T-helper 2 cell treated with Interferon-gamma antibody and Interleukin-4, amounts not matched to agents 100 ng/mL and 5 ng/mL, for 36 hours (primary cell): ENCODE data around the gene SH2D1B. TPM values are rescaled to one million over a fixed set of nuclear protein-coding genes. Genes with fewer than 3 reads are reported as not detected.

Experiments used
- intact Hi-C: fragments of 100-400 bp; cut with micrococcal nuclease; formaldehyde crosslinking; loops from one replicate; pipeline ENCODE4 v1.15.1; 2023
- total RNA-seq: library from RNA; stranded (reverse); gene quantifications from 2 replicates; pipeline ENCODE4 v1.2.3, GENCODE V29; 2022

The SH2D1B gene
- total RNA-seq, 1 donor from 2014 or later = not detected

DNA sequence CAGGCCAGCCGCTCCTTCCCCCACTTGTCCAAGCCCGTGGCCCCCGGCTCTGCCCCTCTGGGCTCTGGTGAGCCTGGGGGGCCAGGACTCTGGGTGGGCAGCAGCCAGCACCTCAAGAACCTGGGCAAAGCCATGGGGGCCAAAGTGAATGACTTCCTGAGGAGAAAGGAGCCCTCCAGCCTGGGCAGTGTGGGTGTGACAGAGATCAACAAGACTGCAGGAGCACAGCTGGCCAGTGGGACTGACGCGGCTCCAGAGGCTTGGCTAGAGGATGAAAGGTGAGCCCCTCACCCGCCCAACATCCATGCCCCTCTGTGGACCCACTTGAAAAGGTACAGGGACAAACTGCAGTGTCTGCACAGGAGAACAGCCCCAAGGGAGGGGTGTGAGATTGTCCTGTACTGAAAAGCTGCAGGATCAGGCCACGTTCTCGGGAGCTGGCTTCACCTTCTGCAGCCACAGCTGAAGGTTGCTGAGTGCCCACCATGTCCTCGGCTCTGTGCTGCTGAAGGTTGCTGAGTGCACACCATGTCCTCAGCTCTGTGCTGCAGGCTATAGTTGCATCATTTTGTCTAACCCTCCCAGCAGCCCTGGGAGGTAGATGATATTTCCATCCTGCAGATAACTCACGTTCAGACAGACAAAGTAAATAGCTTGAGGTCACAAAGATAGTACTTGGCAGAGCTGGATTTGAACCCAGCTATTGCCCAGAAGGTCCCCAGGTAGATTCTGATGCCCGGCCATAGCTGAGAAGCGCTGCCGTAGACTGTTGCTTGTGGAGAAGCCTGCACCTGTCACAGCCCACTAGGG lies 29.8 kb downstream of the SH2D1B start:
- intact Hi-C loops = no loop called here

DNA sequence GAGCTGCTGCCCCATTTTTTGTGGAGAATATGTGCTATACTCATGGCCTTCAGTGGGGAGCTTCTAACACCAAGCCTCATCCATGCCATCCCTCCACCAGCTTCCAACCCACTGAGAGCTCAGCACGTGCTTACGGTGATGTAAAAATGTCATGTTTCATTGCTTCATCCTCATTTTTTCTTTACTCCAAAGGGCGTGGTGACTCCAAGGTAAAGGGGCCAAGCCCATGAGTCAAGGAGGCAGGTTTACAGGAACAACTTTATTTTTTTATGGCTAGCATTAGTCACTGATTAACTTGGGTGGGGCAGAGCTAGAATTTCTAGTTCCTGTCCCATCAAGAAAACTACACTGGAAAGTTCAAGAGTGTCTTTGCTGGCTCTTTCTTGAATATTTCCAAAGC lies 30.6 kb downstream of the SH2D1B start, which contains the start of gene C1orf226:
C1orf226 (plus strand) TSS at position 346 of the 400 bp plus-strand sequence. CDS start 174 bp downstream, outside the sequence.
- intact Hi-C loops = no loop called here

DNA sequence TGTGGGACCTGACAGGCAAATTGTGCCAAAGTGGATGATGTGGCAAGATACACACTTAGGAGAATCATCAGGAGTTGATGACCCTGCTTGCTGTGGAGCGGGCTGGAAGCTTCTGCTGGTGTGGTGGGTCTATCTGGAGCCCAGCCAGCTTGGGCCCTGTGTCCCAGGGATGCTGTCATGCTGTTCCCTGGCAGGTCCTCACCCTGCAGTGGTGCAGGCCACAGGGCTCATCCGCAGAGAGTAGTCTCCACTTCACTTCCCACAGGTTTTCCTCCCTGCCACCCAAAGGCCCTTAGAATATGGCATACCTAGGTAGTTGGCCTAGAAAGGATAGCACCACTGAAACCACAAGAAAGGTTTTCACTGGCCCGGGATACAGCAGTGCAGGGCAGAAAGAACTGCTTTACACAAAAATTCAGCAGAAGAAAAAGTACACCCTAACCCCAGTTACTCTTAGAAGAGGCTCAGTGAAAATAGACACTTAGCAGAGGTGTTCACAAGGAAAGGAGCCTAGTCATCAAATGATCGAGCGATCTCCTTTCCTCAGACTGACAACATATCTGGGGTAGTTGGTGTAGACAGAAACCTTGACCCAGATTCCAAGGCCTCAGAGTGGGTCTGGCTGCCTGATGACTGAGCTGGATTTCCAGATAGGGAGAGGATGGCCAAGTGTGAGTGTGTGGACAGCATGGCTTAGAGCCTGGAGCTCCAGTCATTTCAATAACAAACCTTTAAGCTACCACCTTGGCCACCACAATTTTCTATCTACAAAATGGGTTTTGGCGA lies 31.7 kb downstream of the SH2D1B start:
- intact Hi-C loops = no loop called here

DNA sequence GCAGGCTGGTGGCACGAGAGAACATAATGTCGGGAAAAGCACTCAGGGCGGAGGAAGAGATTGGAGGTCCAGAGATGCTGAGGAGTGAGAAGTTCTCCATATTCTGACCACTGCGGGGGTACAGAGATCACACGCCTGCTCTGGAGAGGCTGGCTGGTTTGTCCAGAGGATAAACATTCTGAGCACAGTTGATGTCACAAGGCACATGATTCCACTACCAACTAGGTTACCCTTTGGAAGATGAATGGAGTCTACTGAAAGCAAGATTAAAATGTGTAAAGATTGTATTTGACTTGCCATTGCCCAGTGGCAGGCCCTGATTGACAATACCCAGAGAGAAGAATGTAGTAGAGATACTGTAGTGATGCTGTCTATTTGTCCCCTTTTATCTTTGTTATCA lies 35.2 kb downstream of the SH2D1B start, which contains the start of gene SPATA46:
SPATA46 (minus strand) TSS at position 164 of the 400 bp plus-strand sequence; CDS start at position 100, 64 bp downstream.
- intact Hi-C loops = no loop called here

DNA sequence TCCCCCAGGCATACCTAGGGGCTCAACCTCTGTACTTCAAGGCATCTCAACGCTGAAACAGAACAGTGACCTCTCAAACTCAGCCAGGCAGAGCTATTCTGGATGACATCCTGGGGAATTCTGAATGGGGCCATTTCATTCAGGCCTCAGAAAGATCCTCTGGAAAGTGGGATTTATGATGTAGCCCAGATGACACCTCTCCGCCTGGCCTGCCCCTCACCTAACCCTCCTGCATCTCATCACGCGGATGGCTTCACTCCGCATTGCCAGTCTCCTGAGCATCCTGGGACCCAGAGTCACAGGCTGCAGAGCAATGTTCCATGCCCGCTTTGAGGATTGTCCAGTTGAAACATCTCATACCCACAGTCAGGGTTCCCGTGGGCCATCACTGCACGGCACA lies 36.5 kb downstream of the SH2D1B start:
- intact Hi-C loops = no loop called here

DNA sequence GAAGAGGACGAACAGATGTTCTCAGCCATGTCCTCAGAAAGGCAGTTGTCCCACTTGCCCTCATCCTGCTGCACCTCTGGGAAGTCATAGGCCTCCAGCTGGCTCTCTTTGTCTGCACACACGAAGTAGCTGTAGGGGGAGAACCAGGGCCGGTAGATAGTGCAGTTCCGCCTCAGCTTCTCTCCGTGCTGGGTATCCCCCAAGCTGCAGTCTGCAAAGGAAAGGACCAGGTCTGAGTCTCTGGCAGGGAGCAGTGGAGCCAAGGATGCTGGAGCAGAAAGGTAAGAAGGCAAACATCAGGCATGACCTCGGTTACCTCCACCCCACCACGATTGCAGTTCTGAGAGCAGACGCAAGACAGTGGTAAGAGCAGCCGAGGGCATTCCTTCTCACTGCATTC lies 37.5 kb downstream of the SH2D1B start:
- intact Hi-C loops = no loop called here

DNA sequence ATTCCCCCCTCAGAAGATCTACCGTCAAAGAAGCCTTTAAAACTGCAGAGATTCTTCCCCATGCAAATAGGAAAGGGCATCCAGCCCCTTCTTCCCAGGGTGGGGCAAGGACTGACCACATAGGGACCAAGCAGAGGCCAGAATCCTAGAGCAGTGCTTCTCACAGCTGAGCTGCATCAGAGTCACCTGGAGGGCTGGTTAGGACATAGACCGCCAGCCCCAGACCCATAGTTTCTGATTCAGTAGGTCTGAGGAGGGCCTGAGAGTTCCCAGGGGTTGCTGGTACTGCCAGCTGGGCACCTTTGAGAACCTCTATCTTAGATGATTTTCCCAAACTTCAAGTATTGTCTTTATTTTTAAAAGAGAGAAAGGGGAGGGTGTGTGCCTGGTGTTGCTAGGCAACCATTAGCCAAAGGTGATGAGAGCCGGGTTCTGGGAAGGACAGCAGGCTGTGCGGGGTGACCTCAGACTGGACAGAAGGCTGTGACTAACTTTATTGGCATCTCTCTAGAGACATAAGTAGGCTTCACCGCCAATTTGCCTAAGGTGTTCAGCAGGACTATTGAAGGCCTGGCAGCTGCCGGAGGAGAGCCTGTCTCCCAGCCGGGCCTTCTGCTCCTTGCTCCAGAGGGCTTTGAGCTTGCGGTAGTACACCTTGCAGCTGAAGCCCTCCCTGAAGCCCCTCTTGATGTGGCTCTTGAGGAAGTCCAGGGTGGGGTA lies 38.2 kb downstream of the SH2D1B start:
- intact Hi-C loops = no loop called here

DNA sequence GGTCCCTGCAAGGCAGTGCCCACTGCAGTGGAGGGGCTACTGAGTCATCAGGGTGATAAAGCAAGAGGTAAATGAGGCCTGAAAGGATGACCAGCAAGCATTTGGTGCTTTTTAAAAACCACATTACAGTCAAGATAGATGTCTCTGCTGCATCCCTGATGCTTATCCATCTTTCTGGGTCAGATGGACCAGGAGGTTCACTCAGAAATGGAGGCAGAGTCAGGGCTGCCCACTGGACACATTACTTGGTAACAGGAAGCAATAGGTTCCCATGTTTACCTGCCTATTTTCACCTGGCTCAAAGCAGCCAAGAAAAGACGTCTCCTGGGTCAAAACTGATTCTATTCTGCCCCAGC lies 38.9 kb downstream of the SH2D1B start:
- intact Hi-C loops = no loop called here

DNA sequence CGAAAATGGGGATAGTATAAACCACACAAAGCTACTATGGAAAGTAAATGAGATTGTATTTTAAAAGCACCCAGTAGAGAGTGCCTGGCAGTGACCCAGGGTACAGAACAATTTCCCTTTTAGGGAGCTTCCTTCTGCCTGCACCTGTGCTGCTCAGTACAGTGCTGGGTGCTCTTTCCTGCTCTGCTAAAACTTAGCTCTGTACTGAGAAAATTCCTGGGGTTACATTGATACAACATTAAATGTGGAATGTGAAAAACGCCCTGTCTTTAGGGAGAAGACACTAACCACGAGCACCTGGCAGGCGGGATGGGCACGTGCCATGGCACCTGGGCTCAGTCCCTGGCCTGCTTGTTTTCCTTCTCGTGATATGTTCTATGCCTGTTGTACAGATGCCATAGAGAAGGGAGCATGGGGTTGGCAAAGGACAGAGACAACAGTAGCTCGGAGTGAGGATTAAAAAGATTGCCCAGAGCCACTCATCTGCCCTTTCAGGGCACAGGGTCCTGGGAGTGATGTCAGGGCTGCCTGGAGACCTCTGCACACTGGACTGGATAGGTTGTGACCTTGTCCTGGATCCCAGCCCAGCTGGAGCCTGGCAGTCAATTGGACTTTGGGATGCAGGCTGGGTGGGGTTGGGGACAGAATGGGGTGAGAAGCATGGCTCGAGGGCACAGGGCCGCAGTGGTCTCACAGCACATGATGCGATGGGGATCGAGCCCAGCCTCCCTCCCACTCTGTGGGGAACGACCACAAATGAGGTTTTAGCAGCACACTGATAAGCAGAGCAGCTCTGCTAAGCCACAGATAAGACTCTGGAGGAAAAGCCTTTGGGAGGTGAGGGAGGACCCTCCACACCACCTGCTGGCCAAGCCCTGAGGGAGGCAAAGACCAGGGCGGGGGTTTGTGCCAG lies 39.5 kb downstream of the SH2D1B start:
- intact Hi-C loops = no loop called here

DNA sequence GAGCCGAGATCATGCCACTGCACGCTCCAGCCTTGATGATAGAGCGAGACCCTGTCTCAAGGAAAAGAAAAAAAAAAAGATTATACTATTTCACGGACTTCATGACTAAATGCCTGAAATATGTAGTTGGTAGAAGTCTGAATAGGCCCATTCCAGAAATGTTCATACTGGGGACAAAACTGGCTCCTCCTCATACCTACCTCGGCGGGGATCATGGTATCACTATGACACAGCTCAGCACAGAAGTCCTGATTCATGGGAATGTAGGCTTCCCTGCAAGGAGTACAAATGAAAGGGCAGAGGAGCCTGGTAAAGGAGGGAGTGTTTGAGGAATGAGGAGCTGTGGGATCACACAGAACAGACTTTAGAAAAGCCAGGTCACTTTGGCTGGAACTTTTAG lies 40.3 kb downstream of the SH2D1B start:
- intact Hi-C loops = no loop called here

DNA sequence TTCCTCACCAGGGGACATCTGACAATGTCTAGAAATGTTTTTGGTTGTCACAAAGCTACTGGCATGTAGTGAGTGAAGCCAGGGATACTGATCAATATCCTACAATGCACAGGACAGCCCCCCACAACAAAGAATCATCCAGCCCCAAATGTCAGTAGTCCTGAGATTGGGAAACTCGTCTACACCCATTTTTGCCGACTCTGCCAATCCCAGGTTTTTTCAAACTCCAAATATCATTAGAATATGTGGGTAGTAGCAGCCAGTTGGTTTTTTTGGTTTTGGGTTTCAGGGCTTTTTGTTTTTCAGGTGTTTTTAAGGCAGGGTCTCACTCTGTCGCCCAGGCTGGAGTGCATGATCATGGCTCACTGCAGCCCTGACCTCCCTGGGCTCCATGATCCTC lies 41.2 kb downstream of the SH2D1B start:
- intact Hi-C loops = no loop called here

DNA sequence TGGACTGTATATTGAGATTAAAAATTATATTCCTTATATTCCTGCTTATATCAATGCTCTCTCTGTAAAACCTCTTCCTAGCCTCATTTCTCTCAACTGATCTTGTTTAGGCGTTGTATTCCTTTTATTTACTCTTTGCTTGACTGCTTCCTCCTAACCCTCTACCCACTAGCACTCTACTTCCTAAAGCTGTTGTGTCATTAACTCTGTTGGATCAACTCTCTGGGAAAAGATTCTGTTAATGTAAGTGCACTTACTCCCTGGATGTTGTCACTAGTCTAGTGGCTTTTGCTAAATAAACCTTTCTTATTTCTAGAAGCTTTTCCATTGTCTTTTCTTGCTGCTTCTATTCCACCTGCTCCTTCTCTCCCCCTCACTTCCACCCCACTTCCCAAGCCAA lies 41.8 kb downstream of the SH2D1B start:
- intact Hi-C loops = no loop called here

DNA sequence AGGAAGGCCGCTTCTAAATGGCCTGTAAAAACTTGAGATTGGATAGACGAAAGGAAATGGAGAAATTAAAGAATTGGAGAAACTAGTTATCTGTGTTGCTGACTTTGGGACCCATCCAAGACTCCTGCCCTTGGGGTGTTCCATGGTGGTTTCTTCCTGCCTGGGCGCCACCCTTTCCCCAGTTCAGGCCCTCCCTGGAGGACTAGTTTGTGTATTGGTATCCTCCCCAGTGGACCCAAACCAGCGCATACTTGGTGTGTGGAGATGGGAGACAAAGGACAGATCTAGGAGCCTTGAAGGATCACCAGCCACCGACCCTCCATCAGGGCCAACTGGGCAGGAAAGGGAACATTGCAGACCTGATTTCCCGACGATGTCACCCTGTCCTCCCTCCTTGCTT lies 42.4 kb downstream of the SH2D1B start:
- intact Hi-C loops = no loop called here

DNA sequence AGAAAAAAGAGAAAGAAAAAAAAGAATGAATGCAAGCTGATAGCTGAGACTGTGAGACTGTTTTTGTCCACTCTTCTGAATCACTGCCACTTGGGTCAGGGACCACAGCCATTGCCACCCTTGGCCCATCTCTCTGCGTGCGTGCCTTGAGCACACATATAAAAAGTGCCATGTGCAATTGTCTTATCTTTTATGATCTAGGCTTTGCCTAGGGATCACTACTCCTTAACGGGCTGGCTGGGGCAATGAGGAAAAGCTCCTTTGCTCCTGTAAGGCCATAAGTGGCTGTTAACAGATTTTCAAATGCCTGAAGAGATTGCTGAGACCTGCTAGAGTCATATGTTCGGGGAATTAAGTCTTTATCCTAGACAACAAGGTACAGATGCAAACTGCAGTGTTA lies 43.5 kb downstream of the SH2D1B start:
- intact Hi-C loops = no loop called here

DNA sequence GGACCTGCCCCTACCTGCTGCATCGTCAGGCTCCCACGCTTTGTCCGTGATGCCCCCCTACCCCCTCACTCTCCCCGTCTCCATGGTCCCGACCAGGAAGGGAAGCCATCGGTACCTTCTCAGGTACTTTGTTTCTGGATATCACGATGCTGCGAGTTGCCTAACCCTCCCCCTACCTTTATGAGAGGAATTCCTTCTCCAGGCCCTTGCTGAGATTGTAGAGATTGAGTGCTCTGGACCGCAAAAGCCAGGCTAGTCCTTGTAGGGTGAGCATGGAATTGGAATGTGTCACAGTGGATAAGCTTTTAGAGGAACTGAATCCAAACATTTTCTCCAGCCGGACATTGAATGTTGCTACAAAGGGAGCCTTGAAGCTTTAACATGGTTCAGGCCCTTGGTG lies 44.2 kb downstream of the SH2D1B start:
- intact Hi-C loops = no loop called here

DNA sequence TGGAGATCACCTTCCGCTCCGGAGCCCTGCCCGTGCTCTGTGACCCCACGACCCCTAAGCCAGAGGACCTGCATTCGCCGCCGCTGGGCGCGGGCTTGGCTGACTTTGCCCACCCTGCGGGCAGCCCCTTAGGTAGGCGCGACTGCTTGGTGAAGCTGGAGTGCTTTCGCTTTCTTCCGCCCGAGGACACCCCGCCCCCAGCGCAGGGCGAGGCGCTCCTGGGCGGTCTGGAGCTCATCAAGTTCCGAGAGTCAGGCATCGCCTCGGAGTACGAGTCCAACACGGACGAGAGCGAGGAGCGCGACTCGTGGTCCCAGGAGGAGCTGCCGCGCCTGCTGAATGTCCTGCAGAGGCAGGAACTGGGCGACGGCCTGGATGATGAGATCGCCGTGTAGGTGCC lies 44.9 kb downstream of the SH2D1B start:
- intact Hi-C loops = no loop called here

DNA sequence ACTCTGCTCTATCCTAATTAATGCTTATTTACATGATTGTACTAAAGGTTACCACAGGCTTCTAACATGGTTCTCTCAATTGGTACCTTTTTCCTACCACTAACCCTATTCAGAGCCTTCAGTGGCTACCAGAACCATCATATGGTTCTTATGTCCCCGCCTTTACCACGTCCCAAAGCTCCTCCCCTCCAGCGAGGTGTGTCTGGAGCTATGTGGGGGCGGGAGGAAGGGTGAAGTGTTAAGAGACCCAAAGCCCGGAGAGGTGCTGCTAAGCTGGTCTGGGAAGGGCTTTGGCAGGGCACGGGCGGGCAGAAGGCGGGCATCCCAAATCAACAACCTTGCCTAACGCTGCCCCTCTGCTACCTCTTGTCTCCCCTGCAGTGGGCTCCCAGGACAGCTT lies 45.3 kb downstream of the SH2D1B start:
- intact Hi-C loops = no loop called here

DNA sequence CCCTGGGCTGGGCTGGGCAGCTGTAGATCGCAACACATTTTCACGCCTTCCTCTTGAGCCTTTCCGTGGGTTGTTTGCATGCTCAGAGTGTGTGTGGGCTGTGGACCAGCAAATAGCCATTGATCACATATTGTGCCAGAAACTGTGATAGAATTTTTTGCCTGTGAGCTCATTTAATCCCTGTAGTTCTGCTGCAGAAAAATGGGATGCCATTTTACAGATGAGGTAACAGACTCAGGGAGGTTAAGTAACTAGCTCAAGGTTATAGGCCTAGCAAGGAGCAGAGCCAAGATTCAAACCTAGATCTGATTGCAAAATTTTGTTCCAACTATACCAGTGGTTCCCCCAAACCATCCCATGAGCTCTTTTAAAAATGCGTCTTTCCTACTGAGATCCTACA lies 45.8 kb downstream of the SH2D1B start:
- intact Hi-C loops = no loop called here

DNA sequence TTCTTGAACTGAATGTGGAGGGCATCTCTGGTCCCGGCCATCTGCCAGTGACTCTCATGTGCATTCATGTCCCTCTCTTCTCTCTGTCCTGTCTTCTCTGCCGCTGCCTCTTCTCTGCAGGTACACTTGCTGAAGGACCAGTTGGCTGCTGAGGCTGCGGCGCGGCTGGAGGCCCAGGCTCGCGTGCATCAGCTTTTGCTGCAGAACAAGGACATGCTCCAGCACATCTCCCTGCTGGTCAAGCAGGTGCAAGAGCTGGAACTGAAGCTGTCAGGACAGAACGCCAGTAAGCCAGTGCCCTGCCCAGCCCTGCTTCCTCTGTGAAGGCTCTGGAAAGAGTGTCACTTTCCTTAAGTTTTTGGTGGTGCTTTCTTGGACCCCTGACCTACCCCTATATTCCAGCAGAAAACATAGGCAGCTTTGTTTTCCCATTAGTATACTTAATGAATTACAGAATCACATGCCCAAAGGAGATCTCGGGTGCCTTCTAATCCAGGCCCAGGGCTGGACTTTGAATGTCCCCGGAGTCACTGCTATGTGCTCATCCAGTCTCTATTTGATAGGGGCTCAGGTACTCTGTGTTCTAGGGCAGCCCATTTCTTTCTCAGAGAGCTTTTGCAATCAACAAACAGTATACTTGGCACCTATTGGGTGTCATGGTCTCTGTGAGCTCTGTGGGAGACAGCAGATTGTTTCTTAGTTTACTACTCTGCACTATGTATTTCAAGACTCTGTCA lies 46.5 kb downstream of the SH2D1B start:
- intact Hi-C loops = no loop called here

DNA sequence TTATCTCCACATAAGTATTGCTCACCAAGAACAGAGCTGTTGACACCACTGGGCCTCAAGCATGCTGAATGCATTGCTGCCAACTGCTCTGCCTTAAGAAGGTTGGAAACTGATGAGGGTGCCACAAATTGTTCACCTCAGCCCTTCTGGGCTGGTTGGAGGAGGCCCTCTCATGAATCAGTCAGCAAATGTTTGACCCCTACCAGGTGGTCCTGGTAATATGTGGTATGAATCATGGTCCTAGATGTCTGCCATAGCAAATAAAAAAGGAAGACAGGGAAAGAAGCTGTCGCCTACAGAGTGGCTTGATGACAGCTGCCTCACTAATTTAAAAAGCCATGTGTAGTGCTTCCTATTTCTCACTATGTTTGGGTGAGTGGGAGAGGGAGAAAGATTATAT lies 47.4 kb downstream of the SH2D1B start:
- intact Hi-C loops = no loop called here
